ENCODE measurements around the gene HOXA9. TPM values are rescaled to one million over a fixed set of nuclear protein-coding genes. Genes with fewer than 3 reads are reported as not detected.

The HOXA9 gene
- total and polyA plus RNA-seq, 2 experiments from 2014 or later = 3.6 to 4.4 TPM

- Histone ChIP-seq H3K27me3 (peaks cover 97% of the 10 kb centered on the region), H3K4me3 (no peak overlapping the region), H3K4me2 (peak overlapping the region; percentile 80), H3K9me2 (replicated peaks; ENCODE audit: insufficient read depth) (no peaks in the 10 kb centered on the region), H3K9me3 (ENCODE audit: low read depth) (no peaks in the 10 kb centered on the region), H3K36me3 (replicated peaks; ENCODE audit: insufficient read depth, low read depth) (no peaks in the 10 kb centered on the region), H3K27ac (no peak overlapping the region), H4K20me1 (ENCODE audit: insufficient read depth, poor library complexity, severe bottlenecking) (no peaks in the 10 kb centered on the region), H2AFZ (no peak overlapping the region), H3K4me1 (ENCODE audit: insufficient read depth) (peaks cover 23% of the 10 kb centered on the region), H3K79me2 (no peaks in the 10 kb centered on the region)
- WGBS (ENCODE audit: low lambda C conversion rate, missing lambda C conversion rate) = 30% methylated on average over 15 of the region's 15 CpGs
- TF ChIP-seq EZH2phosphoT487 (IDR thresholded peaks at IDR 0.05; ENCODE audit: low read depth, severe bottlenecking, unreplicated experiment) (peak; percentile 14), EZH2 (IDR thresholded peaks at IDR 0.05; ENCODE audit: borderline replicate concordance) (peak; percentile 14), CTCF (IDR thresholded peaks at IDR 0.05; ENCODE audit: poor library complexity) (no peak)
- DNase-seq (ENCODE audit: low spot score) = no peak
These were observed 25.0 kb downstream of the HOXA9 start for GRCh38 chr7:27140126-27140857.

- Histone ChIP-seq H3K9me2 (replicated peaks; ENCODE audit: insufficient read depth) (no peaks in the 10 kb centered on the region), H3K4me3 (no peak overlapping the region), H2AFZ (peak overlapping the region; percentile 57), H3K4me1 (ENCODE audit: insufficient read depth) (peaks cover 23% of the 10 kb centered on the region), H3K36me3 (replicated peaks; ENCODE audit: insufficient read depth, low read depth) (no peaks in the 10 kb centered on the region), H3K4me2 (peak overlapping the region; percentile 80), H3K79me2 (no peaks in the 10 kb centered on the region), H3K27me3 (peaks cover 97% of the 10 kb centered on the region), H4K20me1 (ENCODE audit: insufficient read depth, poor library complexity, severe bottlenecking) (no peaks in the 10 kb centered on the region), H3K27ac (peak overlapping the region; percentile 6), H3K9me3 (ENCODE audit: low read depth) (no peaks in the 10 kb centered on the region)
- no peak for DNase-seq (ENCODE audit: low spot score)
- 8% methylated on average over 43 of the region's 53 CpGs for WGBS (ENCODE audit: low lambda C conversion rate, missing lambda C conversion rate)
- TF ChIP-seq EZH2 (IDR thresholded peaks at IDR 0.05; ENCODE audit: borderline replicate concordance) (peak; percentile 93), EZH2phosphoT487 (IDR thresholded peaks at IDR 0.05; ENCODE audit: low read depth, severe bottlenecking, unreplicated experiment) (peak; percentile 10), CTCF (IDR thresholded peaks at IDR 0.05; ENCODE audit: poor library complexity) (no peak)
These were observed 25.8 kb downstream of the HOXA9 start for GRCh38 chr7:27139334-27140125.

- WGBS (ENCODE audit: low lambda C conversion rate, missing lambda C conversion rate) = 21% methylated on average over 11 of the region's 11 CpGs
- H3K4me2 ChIP-seq = peak overlapping the region; percentile 80
- no peaks in the 10 kb centered on the region for H3K36me3 ChIP-seq (replicated peaks; ENCODE audit: insufficient read depth, low read depth)
- no peak overlapping the region for H3K4me3 ChIP-seq
- H3K27ac ChIP-seq = no peak overlapping the region
- DNase-seq (ENCODE audit: low spot score) = no peak
- peaks cover 97% of the 10 kb centered on the region for H3K27me3 ChIP-seq
- no peak overlapping the region for H2AFZ ChIP-seq
- TF ChIP-seq CTCF (IDR thresholded peaks at IDR 0.05; ENCODE audit: poor library complexity) (no peak), EZH2phosphoT487 (IDR thresholded peaks at IDR 0.05; ENCODE audit: low read depth, severe bottlenecking, unreplicated experiment) (no peak), EZH2 (IDR thresholded peaks at IDR 0.05; ENCODE audit: borderline replicate concordance) (no peak)
- H3K9me3 ChIP-seq (ENCODE audit: low read depth) = no peaks in the 10 kb centered on the region
- H4K20me1 ChIP-seq (ENCODE audit: insufficient read depth, poor library complexity, severe bottlenecking) = no peaks in the 10 kb centered on the region
- no peaks in the 10 kb centered on the region for H3K9me2 ChIP-seq (replicated peaks; ENCODE audit: insufficient read depth)
- H3K4me1 ChIP-seq (ENCODE audit: insufficient read depth) = peaks cover 23% of the 10 kb centered on the region
- no peaks in the 10 kb centered on the region for H3K79me2 ChIP-seq
These were observed 26.4 kb downstream of the HOXA9 start for GRCh38 chr7:27138985-27139333.

All from hepatocyte (in vitro differentiated cells).